Liver (tissue), 3 donors: Measurements from ENCODE around the gene CTTN.

Source experiments
- FOXA1 ChIP-seq: IDR thresholded peaks from 2 replicates; pipeline ENCODE4 v1.6.1; 2016; ENCODE audit warnings: antibody characterized with exemption
- GABPA ChIP-seq, 2 donors: IDR thresholded peaks in 1 of 2; conservative IDR thresholded peaks in 1 of 2; 2 replicates each; pipeline ENCODE4 v1.6.1; 2016; ENCODE audit warnings: antibody characterized with exemption in 2 of 2, mild to moderate bottlenecking in 1 of 2, moderate library complexity in 1 of 2
- NR2F2 ChIP-seq: IDR thresholded peaks from 2 replicates; pipeline ENCODE4 v1.6.1; 2016; ENCODE audit warnings: antibody characterized with exemption
- RAD21 ChIP-seq, 2 donors: IDR thresholded peaks; 2 replicates each; pipeline ENCODE4 v1.6.1; 2016; ENCODE audit warnings: antibody characterized with exemption in 2 of 2, mild to moderate bottlenecking in 2 of 2
- RXRA ChIP-seq, 2 donors: IDR thresholded peaks; 2 replicates each; pipeline ENCODE4 v1.6.1; 2017 to 2018; ENCODE audit warnings: antibody characterized with exemption in 2 of 2, mild to moderate bottlenecking in 1 of 2
- TAF1 ChIP-seq: conservative IDR thresholded peaks from 2 replicates; pipeline ENCODE4 v1.6.1; 2016; ENCODE audit warnings: antibody characterized with exemption, mild to moderate bottlenecking
- YY1 ChIP-seq: IDR thresholded peaks from 2 replicates; pipeline ENCODE4 v1.6.1; 2016; ENCODE audit warnings: antibody characterized with exemption, mild to moderate bottlenecking
- TF ChIP-seq, protein P1 (sequence below): fragments of 150-350 bp; IDR thresholded peaks from 2 replicates; pipeline ENCODE4 v1.5.1; 2017; ENCODE audit warnings: improper control_type of control experiment, low read depth, low read length; ENCODE audit not compliant: missing input control
- TF ChIP-seq, protein P2 (sequence below): IDR thresholded peaks from 2 replicates; pipeline ENCODE4 v1.6.1; 2016; ENCODE audit warnings: antibody characterized with exemption
- TF ChIP-seq, protein P3 (sequence below): IDR thresholded peaks from 2 replicates; pipeline ENCODE4 v1.6.1; 2016; ENCODE audit warnings: antibody characterized with exemption
- TF ChIP-seq, protein P4 (sequence below): IDR thresholded peaks from 2 replicates; pipeline ENCODE4 v1.6.1; 2016; ENCODE audit warnings: antibody characterized with exemption
- TF ChIP-seq, protein P5 (sequence below): IDR thresholded peaks from 2 replicates; pipeline ENCODE4 v1.6.1; 2016; ENCODE audit warnings: antibody characterized with exemption, mild to moderate bottlenecking
- donor health status: healthy.
- donor health status: healthy.

DNA sequence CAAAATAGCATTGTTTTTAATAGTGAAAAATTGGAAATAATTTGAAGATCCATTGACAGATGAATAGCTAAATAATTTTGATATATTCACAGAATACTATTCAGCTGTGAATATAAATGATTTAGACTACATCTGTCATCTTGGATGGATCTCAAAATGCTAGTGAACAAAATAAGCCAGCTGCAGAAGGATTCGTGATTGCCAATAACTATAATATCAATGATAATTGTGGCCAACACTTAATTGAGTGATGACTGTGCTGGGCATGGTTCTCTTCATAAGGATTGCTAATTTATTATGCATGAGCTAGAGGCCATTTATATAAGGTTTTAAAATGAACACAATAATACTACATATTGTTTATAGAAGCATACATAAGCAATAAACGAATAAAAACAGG, 60.4 kb downstream of the CTTN start:
- TF ChIP-seq, protein P1, sequence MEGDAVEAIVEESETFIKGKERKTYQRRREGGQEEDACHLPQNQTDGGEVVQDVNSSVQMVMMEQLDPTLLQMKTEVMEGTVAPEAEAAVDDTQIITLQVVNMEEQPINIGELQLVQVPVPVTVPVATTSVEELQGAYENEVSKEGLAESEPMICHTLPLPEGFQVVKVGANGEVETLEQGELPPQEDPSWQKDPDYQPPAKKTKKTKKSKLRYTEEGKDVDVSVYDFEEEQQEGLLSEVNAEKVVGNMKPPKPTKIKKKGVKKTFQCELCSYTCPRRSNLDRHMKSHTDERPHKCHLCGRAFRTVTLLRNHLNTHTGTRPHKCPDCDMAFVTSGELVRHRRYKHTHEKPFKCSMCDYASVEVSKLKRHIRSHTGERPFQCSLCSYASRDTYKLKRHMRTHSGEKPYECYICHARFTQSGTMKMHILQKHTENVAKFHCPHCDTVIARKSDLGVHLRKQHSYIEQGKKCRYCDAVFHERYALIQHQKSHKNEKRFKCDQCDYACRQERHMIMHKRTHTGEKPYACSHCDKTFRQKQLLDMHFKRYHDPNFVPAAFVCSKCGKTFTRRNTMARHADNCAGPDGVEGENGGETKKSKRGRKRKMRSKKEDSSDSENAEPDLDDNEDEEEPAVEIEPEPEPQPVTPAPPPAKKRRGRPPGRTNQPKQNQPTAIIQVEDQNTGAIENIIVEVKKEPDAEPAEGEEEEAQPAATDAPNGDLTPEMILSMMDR, result no peak
- TF ChIP-seq, protein P2, sequence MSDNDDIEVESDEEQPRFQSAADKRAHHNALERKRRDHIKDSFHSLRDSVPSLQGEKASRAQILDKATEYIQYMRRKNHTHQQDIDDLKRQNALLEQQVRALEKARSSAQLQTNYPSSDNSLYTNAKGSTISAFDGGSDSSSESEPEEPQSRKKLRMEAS, result no peak
- no peak for TF ChIP-seq YY1
- TF ChIP-seq, protein P3, sequence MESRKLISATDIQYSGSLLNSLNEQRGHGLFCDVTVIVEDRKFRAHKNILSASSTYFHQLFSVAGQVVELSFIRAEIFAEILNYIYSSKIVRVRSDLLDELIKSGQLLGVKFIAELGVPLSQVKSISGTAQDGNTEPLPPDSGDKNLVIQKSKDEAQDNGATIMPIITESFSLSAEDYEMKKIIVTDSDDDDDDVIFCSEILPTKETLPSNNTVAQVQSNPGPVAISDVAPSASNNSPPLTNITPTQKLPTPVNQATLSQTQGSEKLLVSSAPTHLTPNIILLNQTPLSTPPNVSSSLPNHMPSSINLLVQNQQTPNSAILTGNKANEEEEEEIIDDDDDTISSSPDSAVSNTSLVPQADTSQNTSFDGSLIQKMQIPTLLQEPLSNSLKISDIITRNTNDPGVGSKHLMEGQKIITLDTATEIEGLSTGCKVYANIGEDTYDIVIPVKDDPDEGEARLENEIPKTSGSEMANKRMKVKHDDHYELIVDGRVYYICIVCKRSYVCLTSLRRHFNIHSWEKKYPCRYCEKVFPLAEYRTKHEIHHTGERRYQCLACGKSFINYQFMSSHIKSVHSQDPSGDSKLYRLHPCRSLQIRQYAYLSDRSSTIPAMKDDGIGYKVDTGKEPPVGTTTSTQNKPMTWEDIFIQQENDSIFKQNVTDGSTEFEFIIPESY, result no peak
- TF ChIP-seq GABPA (IDR thresholded peaks at IDR 0.05 in 1 of 2, conservative IDR thresholded peaks at IDR 0.05 in 1 of 2), result no peak
- TF ChIP-seq, protein P4, sequence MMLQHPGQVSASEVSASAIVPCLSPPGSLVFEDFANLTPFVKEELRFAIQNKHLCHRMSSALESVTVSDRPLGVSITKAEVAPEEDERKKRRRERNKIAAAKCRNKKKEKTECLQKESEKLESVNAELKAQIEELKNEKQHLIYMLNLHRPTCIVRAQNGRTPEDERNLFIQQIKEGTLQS, result no peak
- TF ChIP-seq, protein P5, sequence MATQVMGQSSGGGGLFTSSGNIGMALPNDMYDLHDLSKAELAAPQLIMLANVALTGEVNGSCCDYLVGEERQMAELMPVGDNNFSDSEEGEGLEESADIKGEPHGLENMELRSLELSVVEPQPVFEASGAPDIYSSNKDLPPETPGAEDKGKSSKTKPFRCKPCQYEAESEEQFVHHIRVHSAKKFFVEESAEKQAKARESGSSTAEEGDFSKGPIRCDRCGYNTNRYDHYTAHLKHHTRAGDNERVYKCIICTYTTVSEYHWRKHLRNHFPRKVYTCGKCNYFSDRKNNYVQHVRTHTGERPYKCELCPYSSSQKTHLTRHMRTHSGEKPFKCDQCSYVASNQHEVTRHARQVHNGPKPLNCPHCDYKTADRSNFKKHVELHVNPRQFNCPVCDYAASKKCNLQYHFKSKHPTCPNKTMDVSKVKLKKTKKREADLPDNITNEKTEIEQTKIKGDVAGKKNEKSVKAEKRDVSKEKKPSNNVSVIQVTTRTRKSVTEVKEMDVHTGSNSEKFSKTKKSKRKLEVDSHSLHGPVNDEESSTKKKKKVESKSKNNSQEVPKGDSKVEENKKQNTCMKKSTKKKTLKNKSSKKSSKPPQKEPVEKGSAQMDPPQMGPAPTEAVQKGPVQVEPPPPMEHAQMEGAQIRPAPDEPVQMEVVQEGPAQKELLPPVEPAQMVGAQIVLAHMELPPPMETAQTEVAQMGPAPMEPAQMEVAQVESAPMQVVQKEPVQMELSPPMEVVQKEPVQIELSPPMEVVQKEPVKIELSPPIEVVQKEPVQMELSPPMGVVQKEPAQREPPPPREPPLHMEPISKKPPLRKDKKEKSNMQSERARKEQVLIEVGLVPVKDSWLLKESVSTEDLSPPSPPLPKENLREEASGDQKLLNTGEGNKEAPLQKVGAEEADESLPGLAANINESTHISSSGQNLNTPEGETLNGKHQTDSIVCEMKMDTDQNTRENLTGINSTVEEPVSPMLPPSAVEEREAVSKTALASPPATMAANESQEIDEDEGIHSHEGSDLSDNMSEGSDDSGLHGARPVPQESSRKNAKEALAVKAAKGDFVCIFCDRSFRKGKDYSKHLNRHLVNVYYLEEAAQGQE, result no peak
- TF ChIP-seq NR2F2, result no peak
- no peak for TF ChIP-seq RAD21 (IDR thresholded peaks at IDR 0.05)
- no peak for TF ChIP-seq TAF1
- TF ChIP-seq RXRA (IDR thresholded peaks at IDR 0.05), result no peak
- no peak for TF ChIP-seq FOXA1
